ENCODE results near the gene CCP110. TPM values are rescaled to one million over a fixed set of nuclear protein-coding genes. Genes with fewer than 3 reads are reported as not detected.

CCP110 gene
- total and polyA plus RNA-seq, 2 donors from 2014 or later = 3.5 to 14.5 TPM

- Histone ChIP-seq H3K4me1 (ENCODE audit: control insufficient read depth in 2 of 3, insufficient read depth in 2 of 3, low read depth in 1 of 3, low read length in 3 of 3) (no peaks in the 10 kb centered on the region), H3K27me3 (ENCODE audit: control insufficient read depth, insufficient read depth, low read length) (no peaks in the 10 kb centered on the region), H3K36me3 (ENCODE audit: control insufficient read depth in 2 of 3, insufficient read depth in 3 of 3, low read length in 3 of 3) (peaks cover 0 to 31% (median 16%) of the 10 kb centered on the region in 3 donors), H3K9me3 (ENCODE audit: control insufficient read depth in 2 of 3, insufficient read depth in 1 of 3, low read length in 3 of 3) (no peaks in the 10 kb centered on the region), H3K4me3 (ENCODE audit: low read length in 3 of 3) (no peak overlapping the region), H3K9ac (ENCODE audit: low read length in 3 of 3) (no peak overlapping the region), H3K27ac (ENCODE audit: low read depth in 2 of 2, low read length in 2 of 2) (no peak overlapping the region)
- DNase-seq = no peak
- TF ChIP-seq, protein P1, sequence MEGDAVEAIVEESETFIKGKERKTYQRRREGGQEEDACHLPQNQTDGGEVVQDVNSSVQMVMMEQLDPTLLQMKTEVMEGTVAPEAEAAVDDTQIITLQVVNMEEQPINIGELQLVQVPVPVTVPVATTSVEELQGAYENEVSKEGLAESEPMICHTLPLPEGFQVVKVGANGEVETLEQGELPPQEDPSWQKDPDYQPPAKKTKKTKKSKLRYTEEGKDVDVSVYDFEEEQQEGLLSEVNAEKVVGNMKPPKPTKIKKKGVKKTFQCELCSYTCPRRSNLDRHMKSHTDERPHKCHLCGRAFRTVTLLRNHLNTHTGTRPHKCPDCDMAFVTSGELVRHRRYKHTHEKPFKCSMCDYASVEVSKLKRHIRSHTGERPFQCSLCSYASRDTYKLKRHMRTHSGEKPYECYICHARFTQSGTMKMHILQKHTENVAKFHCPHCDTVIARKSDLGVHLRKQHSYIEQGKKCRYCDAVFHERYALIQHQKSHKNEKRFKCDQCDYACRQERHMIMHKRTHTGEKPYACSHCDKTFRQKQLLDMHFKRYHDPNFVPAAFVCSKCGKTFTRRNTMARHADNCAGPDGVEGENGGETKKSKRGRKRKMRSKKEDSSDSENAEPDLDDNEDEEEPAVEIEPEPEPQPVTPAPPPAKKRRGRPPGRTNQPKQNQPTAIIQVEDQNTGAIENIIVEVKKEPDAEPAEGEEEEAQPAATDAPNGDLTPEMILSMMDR (IDR thresholded peaks at IDR 0.05; ENCODE audit: borderline replicate concordance, extremely low read depth, insufficient read depth) = no peak
- intact Hi-C loops (cut with DNase I) = no loop called here
- no peak for FAIRE-seq
Observed at GRCh38 chr16:19512297-19512696, 11.4 kb upstream of the CCP110 start.

- no peak overlapping the region for H3K4me3 ChIP-seq (ENCODE audit: low read length in 3 of 3)
- H3K9ac ChIP-seq (ENCODE audit: low read length in 3 of 3) = no peak overlapping the region
- DNase-seq = no peak
- intact Hi-C loops (cut with DNase I) = no loop called here
- no peak overlapping the region for H3K27ac ChIP-seq (ENCODE audit: low read depth in 2 of 2, low read length in 2 of 2)
- no peaks in the 10 kb centered on the region for H3K9me3 ChIP-seq (ENCODE audit: control insufficient read depth in 2 of 3, insufficient read depth in 1 of 3, low read length in 3 of 3)
- H3K36me3 ChIP-seq (ENCODE audit: control insufficient read depth in 2 of 3, insufficient read depth in 3 of 3, low read length in 3 of 3) = peaks cover 0 to 21% (median 13%) of the 10 kb centered on the region in 3 donors
- no peak for FAIRE-seq
- H3K27me3 ChIP-seq (ENCODE audit: control insufficient read depth, insufficient read depth, low read length) = no peaks in the 10 kb centered on the region
- TF ChIP-seq, protein P1 (IDR thresholded peaks at IDR 0.05; ENCODE audit: borderline replicate concordance, extremely low read depth, insufficient read depth) = no peak
- no peaks in the 10 kb centered on the region for H3K4me1 ChIP-seq (ENCODE audit: control insufficient read depth in 2 of 3, insufficient read depth in 2 of 3, low read depth in 1 of 3, low read length in 3 of 3)
Observed at GRCh38 chr16:19513377-19514053, 10.2 kb upstream of the CCP110 start.

GRCh38 chr16:19515757-19516156, 8.0 kb upstream of the CCP110 start:
- Histone ChIP-seq H3K9ac (ENCODE audit: low read length in 3 of 3) (no peak overlapping the region), H3K36me3 (ENCODE audit: control insufficient read depth in 2 of 3, insufficient read depth in 3 of 3, low read length in 3 of 3) (peaks cover 0 to 19% (median 12%) of the 10 kb centered on the region in 3 donors), H3K27me3 (ENCODE audit: control insufficient read depth, insufficient read depth, low read length) (no peaks in the 10 kb centered on the region), H3K27ac (ENCODE audit: low read depth in 2 of 2, low read length in 2 of 2) (no peak overlapping the region), H3K9me3 (ENCODE audit: control insufficient read depth in 2 of 3, insufficient read depth in 1 of 3, low read length in 3 of 3) (no peaks in the 10 kb centered on the region), H3K4me3 (ENCODE audit: low read length in 3 of 3) (no peak overlapping the region), H3K4me1 (ENCODE audit: control insufficient read depth in 2 of 3, insufficient read depth in 2 of 3, low read depth in 1 of 3, low read length in 3 of 3) (peaks cover 0 to 8% (median 2%) of the 10 kb centered on the region in 3 donors)
- FAIRE-seq = no peak
- DNase-seq = no peak
- TF ChIP-seq, protein P1 (IDR thresholded peaks at IDR 0.05; ENCODE audit: borderline replicate concordance, extremely low read depth, insufficient read depth) = no peak
- intact Hi-C loops (cut with DNase I) = no loop called here

All from kidney (tissue), 14 donors.